GM12865 (cell line): Measurements from ENCODE around the gene ATP9B.
"Not testable (repeated sequence)": the region's sequence is repeated elsewhere in the genome, so short reads cannot be mapped to it uniquely, and the experiment has no call there.

ENCODE experiments used
- DNase-seq: peaks from one replicate; pipeline ENCODE4 v3.0.0; 2010; ENCODE audit warnings: low read depth
- H3K4me3 ChIP-seq: 2 replicates; pipeline ENCODE4 v1.5.1; 2011; ENCODE audit warnings: mild to moderate bottlenecking, low read depth, low read length, control low read depth
- TF ChIP-seq, protein P1 (sequence below): IDR thresholded peaks from 2 replicates; pipeline ENCODE4 v1.5.1; 2011; ENCODE audit warnings: low read length, control low read depth, low read depth, inconsistent platforms; ENCODE audit not compliant: insufficient read depth; ENCODE audit errors: missing control alignments

ATP9B gene

GRCh38 chr18:79326413-79327198, 257.4 kb downstream of the ATP9B start:
- DNase-seq = no peak
- TF ChIP-seq, protein P1, sequence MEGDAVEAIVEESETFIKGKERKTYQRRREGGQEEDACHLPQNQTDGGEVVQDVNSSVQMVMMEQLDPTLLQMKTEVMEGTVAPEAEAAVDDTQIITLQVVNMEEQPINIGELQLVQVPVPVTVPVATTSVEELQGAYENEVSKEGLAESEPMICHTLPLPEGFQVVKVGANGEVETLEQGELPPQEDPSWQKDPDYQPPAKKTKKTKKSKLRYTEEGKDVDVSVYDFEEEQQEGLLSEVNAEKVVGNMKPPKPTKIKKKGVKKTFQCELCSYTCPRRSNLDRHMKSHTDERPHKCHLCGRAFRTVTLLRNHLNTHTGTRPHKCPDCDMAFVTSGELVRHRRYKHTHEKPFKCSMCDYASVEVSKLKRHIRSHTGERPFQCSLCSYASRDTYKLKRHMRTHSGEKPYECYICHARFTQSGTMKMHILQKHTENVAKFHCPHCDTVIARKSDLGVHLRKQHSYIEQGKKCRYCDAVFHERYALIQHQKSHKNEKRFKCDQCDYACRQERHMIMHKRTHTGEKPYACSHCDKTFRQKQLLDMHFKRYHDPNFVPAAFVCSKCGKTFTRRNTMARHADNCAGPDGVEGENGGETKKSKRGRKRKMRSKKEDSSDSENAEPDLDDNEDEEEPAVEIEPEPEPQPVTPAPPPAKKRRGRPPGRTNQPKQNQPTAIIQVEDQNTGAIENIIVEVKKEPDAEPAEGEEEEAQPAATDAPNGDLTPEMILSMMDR = no peak

DNA sequence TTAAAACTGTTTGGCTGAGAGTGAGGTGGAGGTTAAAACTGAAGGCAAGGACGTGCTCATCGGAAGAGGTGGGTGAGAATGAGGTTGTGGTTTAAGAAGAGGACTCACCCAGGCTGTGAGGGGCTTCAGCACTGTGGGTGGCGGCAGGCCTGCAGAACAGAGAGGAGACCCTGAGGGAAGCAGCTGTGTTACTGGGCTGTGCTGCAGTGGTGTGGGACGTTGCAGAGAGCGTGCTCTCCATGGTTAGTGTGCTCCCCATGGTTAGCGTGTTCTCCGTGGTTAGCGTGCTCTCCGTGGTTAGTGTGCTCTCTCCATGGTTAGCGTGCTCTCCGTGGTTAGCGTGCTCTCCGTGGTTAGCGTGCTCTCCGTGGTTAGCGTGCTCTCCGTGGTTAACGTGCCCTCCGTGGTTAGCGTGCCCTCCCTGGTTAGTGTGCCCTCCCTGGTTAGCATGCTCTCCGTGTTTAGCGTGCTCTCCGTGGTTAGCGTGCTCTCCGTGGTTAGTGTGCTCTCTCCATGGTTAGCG, 258.1 kb downstream of the ATP9B start:
- TF ChIP-seq, protein P1 = no peak

More at GRCh38 chr18:79326413-79327198, 257.4 kb downstream of the ATP9B start:
- H3K4me3 ChIP-seq = no peak overlapping the region

DNA sequence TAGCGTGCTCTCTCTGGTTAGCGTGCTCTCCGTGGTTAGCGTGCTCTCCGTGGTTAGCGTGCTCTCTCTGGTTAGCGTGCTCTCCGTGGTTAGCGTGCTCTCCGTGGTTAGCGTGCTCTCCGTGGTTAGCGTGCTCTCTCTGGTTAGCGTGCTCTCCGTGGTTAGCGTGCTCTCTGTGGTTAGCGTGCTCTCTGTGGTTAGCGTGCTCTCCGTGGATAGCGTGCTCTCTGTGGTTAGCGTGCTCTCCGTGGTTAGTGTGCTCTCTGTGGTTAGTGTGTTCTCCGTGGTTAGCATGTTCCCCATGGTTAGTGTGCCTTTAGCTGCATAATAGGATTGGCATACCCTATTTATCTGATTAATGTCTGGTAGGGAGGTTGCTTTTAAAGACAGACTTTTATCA, 258.7 kb downstream of the ATP9B start:
- H3K4me3 ChIP-seq, DNase-seq: not testable (repeated sequence)

More for the DNA sequence above, 258.1 kb downstream of the ATP9B start:
- DNase-seq = no peak
- H3K4me3 ChIP-seq = no peak overlapping the region

- TF ChIP-seq, protein P1 = no peak
- DNase-seq = no peak
- H3K4me3 ChIP-seq = no peak overlapping the region
Observed at GRCh38 chr18:79328887-79329286, 259.7 kb downstream of the ATP9B start.

GRCh38 chr18:79329786-79330185, 260.6 kb downstream of the ATP9B start:
- TF ChIP-seq, protein P1 = no peak
- no peak overlapping the region for H3K4me3 ChIP-seq
- DNase-seq = no peak

DNA sequence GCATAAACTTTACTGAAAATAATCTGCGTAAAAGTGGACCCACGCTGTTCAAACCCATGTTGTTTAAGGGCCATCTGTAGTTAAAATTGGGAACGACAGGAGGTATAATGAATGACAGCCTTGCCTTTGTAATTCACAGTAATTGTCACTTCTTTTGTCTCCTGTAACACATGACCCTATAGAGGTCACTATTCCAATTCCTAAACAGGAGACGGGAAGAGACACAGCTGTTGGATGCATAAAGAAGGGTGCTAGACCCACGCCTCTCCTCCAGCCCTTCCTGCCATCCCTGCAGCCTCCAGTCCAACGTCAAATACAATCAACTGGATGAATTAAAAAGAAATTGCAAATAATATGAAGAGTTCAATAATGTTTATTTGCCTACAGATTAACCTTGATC, 263.5 kb downstream of the ATP9B start:
- TF ChIP-seq, protein P1 = no peak
- no peak for DNase-seq
- H3K4me3 ChIP-seq = no peak overlapping the region

GRCh38 chr18:79333046-79333445, 263.9 kb downstream of the ATP9B start:
- TF ChIP-seq, protein P1 = no peak
- no peak for DNase-seq
- H3K4me3 ChIP-seq = no peak overlapping the region
